Muscle of arm (tissue), 14 donors: Measurements from ENCODE around the gene NLRP14. TPM values are rescaled to one million over a fixed set of nuclear protein-coding genes. Genes with fewer than 3 reads are reported as not detected.
A peak's percentile ranks its signal among the peaks of the same experiment; 100 is the strongest.

Experiments used
- DNase-seq: peaks from one replicate; pipeline ENCODE4 v3.0.0-alpha.2; 2013
- long read RNA-seq, 11 donors: transcript quantifications; one replicate each; lab custom pipeline, GENCODE V29; 2026
- polyA plus RNA-seq, 12 donors: library from polyadenylated mRNA; unstranded; fragments of 120-200 nt; gene quantifications; one replicate each; pipeline ENCODE4 v1.2.1, GENCODE V29; 2013; ENCODE audit not compliant: insufficient read length in 12 of 12

NLRP14 gene, protein sequence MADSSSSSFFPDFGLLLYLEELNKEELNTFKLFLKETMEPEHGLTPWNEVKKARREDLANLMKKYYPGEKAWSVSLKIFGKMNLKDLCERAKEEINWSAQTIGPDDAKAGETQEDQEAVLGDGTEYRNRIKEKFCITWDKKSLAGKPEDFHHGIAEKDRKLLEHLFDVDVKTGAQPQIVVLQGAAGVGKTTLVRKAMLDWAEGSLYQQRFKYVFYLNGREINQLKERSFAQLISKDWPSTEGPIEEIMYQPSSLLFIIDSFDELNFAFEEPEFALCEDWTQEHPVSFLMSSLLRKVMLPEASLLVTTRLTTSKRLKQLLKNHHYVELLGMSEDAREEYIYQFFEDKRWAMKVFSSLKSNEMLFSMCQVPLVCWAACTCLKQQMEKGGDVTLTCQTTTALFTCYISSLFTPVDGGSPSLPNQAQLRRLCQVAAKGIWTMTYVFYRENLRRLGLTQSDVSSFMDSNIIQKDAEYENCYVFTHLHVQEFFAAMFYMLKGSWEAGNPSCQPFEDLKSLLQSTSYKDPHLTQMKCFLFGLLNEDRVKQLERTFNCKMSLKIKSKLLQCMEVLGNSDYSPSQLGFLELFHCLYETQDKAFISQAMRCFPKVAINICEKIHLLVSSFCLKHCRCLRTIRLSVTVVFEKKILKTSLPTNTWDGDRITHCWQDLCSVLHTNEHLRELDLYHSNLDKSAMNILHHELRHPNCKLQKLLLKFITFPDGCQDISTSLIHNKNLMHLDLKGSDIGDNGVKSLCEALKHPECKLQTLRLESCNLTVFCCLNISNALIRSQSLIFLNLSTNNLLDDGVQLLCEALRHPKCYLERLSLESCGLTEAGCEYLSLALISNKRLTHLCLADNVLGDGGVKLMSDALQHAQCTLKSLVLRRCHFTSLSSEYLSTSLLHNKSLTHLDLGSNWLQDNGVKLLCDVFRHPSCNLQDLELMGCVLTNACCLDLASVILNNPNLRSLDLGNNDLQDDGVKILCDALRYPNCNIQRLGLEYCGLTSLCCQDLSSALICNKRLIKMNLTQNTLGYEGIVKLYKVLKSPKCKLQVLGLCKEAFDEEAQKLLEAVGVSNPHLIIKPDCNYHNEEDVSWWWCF
- under 1 TPM in 7 of 12 donors, not detected in 5; 0.05 to 0.15 (median 0.08) TPM for polyA plus RNA-seq
- long read RNA-seq, donor 1, result 0 reads
- long read RNA-seq, donor 2, result 0 reads
- long read RNA-seq, donor 3, result 0 reads
- long read RNA-seq, donor 4, result 0 reads
- long read RNA-seq, donor 5, result 0 reads
- long read RNA-seq, donor 6, result 0 reads
- long read RNA-seq, donor 7, result 0 reads
- long read RNA-seq, donor 8, result 0 reads
- long read RNA-seq, donor 9, result 0 reads
- long read RNA-seq, donor 10, result 0 reads
- long read RNA-seq, donor 11, result 0 reads

DNA sequence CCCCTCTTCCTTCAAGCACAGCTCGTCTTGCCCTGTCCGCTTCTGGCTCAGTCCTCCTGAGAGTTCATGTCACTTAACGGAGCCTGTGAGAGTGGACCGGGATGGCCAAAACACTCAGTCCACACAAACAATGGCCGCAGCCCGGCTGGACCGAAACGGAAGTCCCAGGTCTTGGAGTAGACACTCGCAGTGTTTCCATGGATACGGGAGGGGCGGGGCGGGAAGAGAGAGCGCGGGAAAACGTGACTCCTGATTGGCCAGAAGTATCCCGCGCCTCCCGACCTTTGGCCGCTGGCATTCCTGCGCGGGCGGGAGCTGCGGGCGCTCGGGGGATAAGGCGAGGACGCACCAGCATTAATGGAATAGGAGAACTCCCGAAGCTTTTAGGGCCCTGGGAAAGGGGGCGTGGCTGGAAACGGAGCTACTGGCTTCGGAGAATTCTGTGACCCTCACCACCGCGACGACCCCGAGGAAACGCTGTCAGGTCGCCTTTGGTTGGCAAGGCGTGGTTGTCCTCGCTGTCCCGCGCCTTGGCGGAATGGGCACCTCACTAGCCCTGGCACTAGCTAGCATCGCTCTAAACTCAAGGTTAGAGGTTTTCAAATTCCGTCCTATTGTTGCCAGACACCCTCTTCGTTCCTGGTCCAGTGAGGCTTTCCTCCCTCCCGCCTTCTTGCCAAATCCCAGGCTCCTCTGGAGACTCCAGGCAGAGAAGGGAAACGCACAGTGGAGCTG lies at the start of gene NLRP14, which contains the start of gene ZNF214:
NLRP14 (plus strand) TSS at position 297 of the 735 bp plus-strand sequence. CDS start 18,108 bp downstream, outside the sequence.
ZNF214 (minus strand) TSS at position 164 of the 735 bp plus-strand sequence. CDS start 17,511 bp downstream, outside the sequence.
- DNase-seq, result peak; percentile 95

DNA sequence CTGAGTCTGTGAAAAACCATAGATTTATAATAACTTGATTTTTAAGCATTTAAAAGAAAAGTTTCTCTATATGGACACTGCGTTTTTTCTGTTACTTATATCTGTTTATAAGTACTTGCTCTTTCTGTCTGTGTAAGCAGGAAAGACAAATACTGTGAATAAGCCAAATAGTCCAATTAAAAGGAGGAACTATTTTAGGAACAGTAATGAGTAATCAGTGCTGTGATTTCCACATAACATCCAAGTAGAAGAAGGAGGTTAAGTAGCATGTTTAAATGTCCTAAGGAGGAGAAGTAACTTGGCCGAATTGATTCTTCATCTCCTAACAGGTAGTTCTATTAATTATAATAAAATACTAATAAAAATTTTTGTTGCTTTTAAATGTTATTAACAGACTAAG lies 40.9 kb upstream of the NLRP14 start:
- DNase-seq, result no peak

DNA sequence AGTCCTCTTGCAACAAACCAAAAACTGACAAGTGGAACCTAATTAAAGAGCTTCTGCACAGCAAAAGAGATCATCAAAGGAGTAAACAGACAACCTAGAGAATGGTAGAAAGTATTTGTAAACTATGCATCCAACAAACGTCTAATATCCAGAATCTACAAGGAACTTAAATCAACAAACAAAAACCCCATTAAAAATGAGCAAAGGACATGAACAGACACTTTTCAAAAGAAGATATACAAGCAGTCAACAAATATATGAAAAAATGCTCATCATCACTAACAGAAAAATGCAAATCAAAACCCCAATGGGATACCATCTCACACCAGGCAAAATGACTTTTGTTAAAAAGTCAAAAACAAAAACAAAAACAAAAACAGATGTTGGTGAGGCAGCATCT lies 33.8 kb upstream of the NLRP14 start:
- no peak for DNase-seq

DNA sequence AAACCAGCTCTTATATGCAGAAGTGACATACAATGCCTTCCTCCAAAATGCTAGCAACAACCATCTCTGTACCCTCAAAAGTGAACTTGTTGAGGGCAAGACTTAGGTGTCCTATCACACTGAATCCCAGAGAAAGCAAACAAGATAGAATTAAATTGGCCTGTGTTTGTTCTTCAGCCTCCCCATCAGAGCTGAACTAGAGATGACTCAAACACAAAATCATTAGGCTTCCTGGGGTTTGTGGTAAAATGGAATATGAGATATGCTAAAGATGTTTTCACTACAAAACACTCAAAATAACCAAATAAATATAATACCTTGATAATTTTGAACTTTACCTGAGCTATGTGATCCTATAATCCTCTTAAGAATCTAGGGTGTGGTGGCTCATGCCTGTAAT lies 31.8 kb upstream of the NLRP14 start:
- no peak for DNase-seq

DNA sequence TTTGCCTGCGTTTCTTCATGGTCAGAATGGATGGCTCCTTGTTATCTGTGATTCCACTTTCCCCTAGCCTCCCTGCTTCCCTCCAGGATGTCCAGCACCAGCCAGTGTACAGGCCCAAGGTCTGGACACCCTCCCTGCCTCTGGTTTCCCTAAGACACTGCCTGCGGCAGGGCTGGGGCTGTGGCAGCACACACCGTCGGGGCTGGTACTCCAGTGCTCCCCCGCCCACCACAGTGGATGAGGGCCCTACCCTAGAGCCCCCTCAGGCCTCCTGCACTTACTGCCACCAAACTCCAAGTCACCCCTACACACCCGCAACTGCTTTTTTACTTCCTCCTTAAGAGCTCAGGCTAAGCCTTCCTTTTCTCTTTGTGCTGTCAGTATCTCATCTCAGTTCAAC lies 29.1 kb upstream of the NLRP14 start:
- no peak for DNase-seq

DNA sequence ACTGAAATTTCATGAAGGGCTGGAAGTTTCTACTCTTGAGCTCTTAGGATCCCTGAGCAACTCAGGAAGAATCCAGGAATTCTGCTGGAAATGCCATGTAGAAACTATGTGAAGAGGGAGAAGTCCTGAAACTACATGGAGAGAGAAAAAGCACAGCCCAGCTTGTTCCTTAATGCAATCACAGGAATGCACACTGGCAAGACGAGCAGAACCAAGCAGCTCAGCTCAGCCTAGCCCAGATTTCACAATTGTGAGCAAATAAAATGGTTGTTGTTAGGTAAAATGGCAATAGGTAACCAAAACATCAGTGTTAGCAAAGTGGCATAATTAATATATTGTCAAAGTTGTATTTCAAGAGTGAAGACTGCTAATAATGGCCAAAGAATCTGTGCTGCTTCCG lies 28.3 kb upstream of the NLRP14 start:
- no peak for DNase-seq

DNA sequence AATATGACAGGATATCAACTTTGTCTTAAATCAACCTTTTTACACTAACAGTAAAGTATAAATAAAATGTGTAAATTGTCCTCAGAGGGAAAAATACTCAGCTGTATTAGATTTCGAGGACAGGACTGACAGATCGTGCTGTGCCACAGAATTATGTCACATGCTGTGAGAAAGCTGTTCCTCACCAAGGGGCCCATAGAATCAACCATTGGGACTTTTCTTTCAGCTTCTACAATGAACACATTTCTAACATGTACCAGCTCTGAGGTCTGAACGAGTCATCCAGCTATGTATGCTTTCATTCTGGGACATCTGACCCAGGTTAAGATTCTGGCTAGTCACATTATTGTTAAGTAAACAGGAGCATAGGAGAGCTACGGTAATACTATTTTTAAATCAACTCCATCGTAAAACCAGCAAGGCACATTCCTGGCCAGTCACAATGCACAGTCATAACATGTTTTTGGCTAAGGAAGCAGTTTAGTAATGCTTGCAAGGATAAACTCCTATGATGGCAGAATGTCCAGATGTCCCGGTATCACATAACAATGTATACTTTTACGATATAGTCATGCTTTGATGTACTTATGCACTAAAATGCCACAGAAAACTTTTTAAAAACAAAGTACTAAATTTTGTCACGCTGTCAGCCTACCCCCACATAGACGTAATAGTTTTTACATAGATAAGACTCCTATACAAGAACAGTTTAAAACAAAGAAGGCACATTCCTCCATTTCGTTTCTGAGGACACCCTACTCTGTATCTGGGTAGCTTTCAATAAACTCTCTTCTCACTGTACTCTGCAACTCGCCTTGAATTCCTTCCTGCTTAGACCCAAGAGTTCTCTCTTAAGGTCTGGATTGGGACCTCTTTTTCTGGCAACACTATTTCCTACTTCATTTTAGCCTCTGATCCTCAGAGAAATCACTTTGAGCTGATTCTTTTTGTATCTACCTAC lies 27.5 kb upstream of the NLRP14 start:
- DNase-seq, result no peak

DNA sequence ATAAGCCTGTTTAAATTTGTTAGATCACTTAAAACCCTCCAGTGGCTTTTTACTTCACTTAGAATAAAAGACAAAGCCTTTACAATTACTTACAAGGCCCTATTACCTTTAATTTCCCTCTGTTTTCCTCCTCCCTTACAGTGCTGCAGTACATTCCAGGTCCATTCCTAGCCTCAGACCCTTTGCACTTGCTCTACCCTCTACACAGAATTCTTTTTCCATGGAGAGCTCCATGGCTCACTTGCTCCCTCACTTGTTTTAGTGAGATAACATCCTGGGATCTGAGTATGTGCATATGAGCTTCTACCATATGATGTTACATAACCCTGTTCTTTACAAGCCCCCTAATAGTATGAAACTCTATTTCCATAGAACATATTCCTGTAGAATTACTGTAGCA lies 24.6 kb upstream of the NLRP14 start:
- DNase-seq, result no peak

DNA sequence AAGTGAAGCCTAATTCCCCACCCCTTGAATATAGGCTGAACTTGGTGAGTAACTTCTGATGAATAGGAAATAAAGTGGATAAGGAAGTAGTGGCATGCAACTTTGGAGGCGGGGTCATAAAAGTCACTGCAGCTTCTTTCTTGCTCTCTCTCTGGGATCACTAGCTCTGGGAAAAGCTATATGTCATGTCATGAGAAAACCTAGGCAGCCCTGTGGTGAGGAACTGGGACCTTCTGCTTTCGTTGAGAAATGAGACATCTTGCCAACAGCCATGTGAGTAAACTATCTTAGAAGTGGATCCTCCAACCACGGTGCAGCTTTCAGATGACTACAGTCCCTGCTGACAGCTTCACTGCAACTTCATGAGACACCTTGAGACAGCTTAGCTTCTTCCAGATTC lies 15.8 kb upstream of the NLRP14 start:
- no peak for DNase-seq

DNA sequence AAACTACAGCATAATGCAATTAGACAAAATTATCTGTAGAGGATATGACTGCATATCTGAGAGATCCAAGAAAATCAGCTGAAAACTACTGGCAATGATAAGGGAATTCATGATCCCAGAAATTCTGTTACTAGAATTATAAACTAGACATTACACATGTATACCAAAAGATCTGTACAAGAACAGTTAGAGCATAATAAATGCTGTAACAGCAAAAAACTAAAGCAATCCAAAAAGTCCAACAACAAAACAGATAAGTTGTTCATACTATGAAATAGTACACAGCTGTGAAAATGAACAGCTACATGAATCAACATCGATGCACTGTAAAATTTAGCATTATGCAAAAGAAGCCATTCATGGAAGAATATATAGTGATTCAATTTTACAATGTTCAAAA lies 6.2 kb upstream of the NLRP14 start:
- DNase-seq, result no peak

DNA sequence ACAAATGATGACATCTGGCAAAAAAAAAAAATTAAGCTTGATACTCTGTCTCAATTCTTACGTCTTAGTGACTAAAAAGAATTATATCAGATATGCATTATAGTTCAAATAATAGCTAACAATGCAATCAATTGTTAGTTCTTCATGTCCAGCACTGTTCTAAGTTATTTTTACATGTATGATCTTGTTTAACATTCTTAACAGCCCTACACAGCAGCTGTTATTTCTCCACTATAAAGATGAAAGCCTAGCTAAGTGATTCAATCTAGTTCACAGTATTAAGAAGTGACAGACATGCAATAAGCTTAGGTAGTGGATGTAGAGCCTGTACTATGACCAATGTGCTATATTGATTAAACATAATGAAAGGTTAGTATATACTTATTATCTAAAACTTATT lies 4.3 kb upstream of the NLRP14 start:
- no peak for DNase-seq

DNA sequence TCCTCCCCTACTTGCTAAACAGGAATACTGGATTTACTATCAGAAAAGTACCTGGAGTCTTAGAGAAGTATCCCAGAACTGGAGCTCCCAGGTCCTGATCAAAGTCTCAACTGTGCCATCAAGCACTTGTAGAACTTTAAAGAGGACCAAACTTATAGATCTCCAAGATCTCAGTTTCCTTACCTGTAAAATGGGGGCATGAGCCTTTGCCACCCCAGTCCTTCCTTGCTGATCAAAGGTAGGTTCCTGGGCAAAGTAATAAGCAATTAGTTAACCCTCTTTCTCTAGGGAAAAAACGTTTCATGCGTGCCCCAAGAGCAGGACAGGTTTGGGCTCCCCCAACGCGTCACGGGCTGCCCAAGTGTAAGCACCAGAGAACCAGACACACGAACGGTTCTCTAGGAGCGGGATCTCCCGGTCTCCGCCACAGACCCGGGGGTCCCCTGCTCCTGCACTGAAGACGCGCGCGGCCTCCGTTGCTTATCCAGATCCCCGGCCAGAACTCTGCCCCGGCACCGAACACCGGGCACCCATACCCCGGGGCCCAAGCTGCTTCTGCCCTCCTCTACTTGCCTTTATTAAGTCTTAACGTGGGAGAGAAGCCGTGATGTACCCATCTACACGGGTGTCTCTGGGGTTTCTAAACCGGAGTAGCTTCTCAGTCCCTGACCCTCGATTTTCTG lies 638 bp upstream of the NLRP14 start:
- peak; percentile 0 for DNase-seq

DNA sequence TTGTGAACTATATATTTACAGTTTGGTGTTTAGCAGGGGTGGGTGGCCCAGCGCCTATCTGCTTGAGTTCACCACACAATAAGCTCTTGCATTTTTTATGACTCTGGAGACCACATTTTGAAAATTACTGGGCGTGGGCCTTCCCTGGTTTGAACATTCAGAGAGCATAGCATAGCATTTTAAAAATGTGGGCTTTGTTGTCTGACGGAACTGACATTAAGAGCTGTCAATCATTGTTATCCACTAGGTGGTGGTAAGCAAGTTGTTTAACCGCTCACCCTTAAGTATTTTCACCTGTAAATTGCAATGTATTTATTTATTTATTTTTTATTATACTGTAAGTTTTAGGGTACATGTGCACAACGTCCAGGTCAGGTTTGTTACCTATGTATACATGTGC lies 1.0 kb downstream of the NLRP14 start:
- no peak for DNase-seq

DNA sequence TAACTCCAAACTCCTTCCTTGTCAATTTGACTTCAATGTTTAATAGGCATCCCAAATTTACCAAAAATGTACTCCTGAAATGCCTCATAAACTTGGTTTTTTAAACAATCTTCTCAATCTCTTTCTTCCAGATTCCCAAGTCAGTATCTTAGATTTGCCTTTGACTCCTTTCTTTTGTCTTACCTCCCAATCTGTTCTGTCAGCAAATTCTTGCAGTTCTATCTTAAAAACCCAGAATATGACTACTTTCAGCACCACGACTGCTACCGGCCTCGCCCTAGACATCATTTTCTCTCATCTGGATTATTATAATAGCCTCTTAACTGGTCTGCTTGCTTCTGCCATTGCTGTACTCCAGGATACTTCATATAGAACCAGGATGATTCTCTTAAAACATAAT lies 7.9 kb downstream of the NLRP14 start:
- DNase-seq, result no peak

DNA sequence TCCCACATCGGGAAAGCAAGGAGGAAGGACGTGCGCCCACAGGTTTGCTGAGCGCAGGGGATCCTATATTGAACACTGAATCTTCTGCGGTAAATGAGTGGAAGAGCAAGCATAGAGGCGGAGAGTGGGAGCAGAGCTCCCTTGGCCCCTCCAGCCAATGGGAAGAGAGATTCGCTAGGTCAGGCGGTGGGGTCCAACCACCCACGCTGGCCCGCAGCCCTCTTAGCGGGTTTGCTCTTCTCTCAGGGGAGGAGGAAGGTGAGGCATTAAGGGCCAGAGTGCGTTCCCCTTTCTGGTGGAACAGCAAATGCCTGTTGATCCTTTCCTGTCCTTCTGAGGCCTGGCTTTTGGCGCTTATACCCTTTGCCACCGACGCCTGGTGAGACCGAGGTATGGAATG lies 10.6 kb downstream of the NLRP14 start:
- no peak for DNase-seq

DNA sequence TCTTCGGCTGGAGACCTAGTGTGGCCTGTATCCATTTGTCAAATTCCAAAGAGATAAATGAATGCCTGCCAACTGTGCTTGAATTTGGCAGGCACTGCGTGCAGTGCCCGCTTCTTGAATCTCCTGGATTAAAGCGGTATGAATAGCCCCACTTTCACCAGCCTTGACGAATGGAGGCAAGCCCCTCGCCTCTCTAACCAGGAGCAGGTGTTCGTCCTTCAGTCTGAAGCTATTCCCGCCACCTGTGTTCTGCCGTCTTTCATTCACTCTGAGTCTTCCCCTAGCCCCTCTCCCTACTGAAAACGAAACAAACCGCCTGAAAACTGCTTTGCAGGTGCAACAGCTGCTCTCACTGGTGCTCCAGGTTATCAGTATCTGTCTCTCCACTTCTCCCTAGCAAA lies 11.2 kb downstream of the NLRP14 start:
- DNase-seq, result no peak

DNA sequence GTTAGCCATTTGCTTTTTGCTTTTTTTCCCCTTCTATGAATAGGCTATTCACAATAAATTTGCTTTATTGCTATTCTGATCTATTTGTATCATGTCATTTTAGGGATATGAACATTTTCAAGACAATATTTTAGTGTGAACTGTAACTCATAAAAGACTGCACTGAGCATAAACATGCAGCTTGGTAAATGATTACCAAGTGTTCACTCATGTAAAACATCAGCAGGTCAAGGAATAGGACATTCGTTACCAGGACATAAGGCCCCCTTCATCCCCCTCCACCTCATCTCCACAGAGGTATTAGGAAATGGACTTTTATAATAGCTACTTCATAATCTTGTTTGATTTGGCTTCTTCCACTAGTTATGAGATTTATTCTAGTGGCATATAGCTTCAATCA lies 12.4 kb downstream of the NLRP14 start:
- DNase-seq, result no peak

DNA sequence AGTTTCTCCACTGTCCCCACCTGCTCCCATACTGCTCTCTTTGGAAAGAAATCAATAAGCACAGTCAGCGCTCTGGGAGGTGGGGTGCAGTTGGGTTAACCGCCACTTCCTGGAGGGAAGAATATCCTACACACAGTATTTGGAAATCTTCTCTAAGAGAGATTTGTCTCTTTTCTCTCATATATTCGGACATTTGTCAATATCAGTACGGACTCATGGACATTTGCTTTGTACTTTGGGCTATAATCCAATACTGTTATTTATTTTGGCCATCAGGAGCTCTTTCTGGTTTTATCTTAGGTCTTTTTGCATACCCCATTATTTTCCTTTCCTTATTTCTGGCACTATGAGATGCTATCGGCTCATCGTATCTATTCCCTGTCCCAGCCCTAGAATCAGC lies 13.7 kb downstream of the NLRP14 start:
- no peak for DNase-seq

DNA sequence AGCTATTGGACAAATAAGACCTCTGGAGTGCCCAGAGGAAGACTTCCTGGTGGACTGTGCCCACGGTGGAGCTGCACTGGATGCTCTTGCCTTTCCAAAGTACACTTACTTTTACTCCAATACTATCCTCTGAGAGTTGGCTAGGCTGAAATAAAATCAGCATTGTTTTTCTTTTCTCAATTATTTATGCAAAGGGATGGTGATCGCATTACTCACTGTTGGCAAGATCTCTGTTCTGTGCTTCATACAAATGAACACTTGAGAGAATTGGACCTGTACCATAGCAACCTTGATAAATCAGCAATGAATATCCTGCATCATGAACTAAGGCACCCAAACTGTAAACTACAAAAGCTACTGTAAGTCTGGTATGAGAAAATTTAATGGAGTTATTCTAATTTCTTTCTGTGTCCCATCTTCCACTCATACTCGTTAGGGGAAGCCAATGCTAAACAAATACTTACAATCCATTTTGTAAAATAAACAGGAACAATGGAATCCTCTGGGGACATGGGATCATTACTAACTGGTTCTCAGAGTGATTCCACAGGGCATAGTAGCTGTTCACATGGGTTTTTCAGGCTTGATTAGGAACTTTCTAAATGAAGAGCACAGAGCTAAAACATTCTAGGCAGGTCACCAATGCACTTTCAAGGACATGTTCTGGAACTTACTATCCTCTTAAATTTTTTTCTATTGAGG lies 26.3 kb downstream of the NLRP14 start:
- no peak for DNase-seq
